CD8-positive, alpha-beta memory T cell (primary cell): ENCODE data around the gene C2orf80. TPM values are rescaled to one million over a fixed set of nuclear protein-coding genes. Genes with fewer than 3 reads are reported as not detected.

Experiments
- CTCF ChIA-PET: fragments of 350-600 bp; sonication (Branson Sonifier 250); formaldehyde crosslinking; loops from one replicate; lab custom pipeline; 2021; ENCODE audit warnings: antibody characterized with exemption; lab: Charles Lee
- POLR2A ChIA-PET: fragments of 350-600 bp; sonication (Branson Sonifier 250); formaldehyde crosslinking; loops from one replicate; lab custom pipeline; 2021; ENCODE audit warnings: antibody characterized with exemption; lab: Charles Lee
- DNase-seq, 5 donors: peaks; one replicate each; pipeline versions ENCODE4 v3.0.0 to v3.0.0-alpha.2; 2020 to 2022; ENCODE audit warnings: mixed read lengths in 1 of 5
- H3K27ac ChIP-seq: one replicate; pipeline ENCODE4 v1.7.0; 2013; ENCODE audit warnings: low read depth, mild to moderate bottlenecking, low read length, moderate library complexity
- H3K27me3 ChIP-seq: 2 replicates; pipeline ENCODE4 v1.7.0; 2013; ENCODE audit warnings: low read length, mild to moderate bottlenecking; ENCODE audit not compliant: insufficient read depth, poor library complexity, severe bottlenecking
- H3K36me3 ChIP-seq: 2 replicates; pipeline ENCODE4 v1.7.0; 2013; ENCODE audit warnings: mild to moderate bottlenecking, low read length, moderate library complexity; ENCODE audit not compliant: insufficient read depth
- H3K4me1 ChIP-seq: 2 replicates; pipeline ENCODE4 v1.7.0; 2013; ENCODE audit warnings: mild to moderate bottlenecking, low read length, moderate library complexity; ENCODE audit not compliant: insufficient read depth
- H3K4me3 ChIP-seq: 2 replicates; pipeline ENCODE4 v1.7.0; 2013; ENCODE audit warnings: mild to moderate bottlenecking, low read length
- H3K9me3 ChIP-seq: 2 replicates; pipeline ENCODE4 v1.7.0; 2013; ENCODE audit warnings: mild to moderate bottlenecking, low read length
- H3K27ac Mint-ChIP-seq, 8 donors: one replicate each; pipeline ENCODE4 v1.8.0; 2020 to 2021; ENCODE audit warnings: mixed read lengths in 8 of 8, mild to moderate bottlenecking in 6 of 8, inconsistent platforms in 3 of 8, moderate library complexity in 3 of 8
- H3K27me3 Mint-ChIP-seq, 2 donors: one replicate each; pipeline ENCODE4 v1.8.0; 2020 to 2021; ENCODE audit warnings: mixed read lengths in 2 of 2, mild to moderate bottlenecking in 1 of 2, moderate library complexity in 1 of 2
- H3K36me3 Mint-ChIP-seq, 3 donors: one replicate each; pipeline ENCODE4 v1.8.0; 2020 to 2021; ENCODE audit warnings: mixed read lengths in 3 of 3, inconsistent platforms in 1 of 3, mild to moderate bottlenecking in 1 of 3
- H3K4me1 Mint-ChIP-seq, 3 donors: one replicate each; pipeline ENCODE4 v1.8.0; 2020 to 2021; ENCODE audit warnings: mixed read lengths in 3 of 3, inconsistent platforms in 1 of 3, mild to moderate bottlenecking in 1 of 3
- H3K4me3 Mint-ChIP-seq, 7 donors: one replicate each; pipeline ENCODE4 v1.8.0; 2020 to 2021; ENCODE audit warnings: mixed read lengths in 7 of 7, mild to moderate bottlenecking in 6 of 7, moderate library complexity in 4 of 7, inconsistent platforms in 2 of 7
- H3K9me3 Mint-ChIP-seq, 5 donors: one replicate each; pipeline ENCODE4 v1.8.0; 2020 to 2022; ENCODE audit warnings: mixed read lengths in 5 of 5, mild to moderate bottlenecking in 3 of 5, moderate library complexity in 2 of 5, inconsistent platforms in 1 of 5
- polyA plus RNA-seq: library from polyadenylated mRNA; unstranded; fragments of 300-500 nt; fragmentation: Illumina TruSeq; gene quantifications from one replicate; pipeline ENCODE4 v1.2.3, GENCODE V29; 2021
- total RNA-seq, 2 experiments: library from RNA; stranded (reverse); gene quantifications; one replicate each; pipeline ENCODE4 v1.2.3, GENCODE V29; 2021

Gene C2orf80
- total and polyA plus RNA-seq, 3 experiments from 2014 or later, result not detected

- H3K4me3 Mint-ChIP-seq, result no peak overlapping the region
- no peak overlapping the region for H3K4me3 ChIP-seq
- H3K9me3 ChIP-seq, result no peaks in the 10 kb centered on the region
- CTCF ChIA-PET, result interaction anchor here (0.6 to 2.4 kb wide), 10 partner anchors 14 to 1767 kb away, joined by 3 to 10 read pairs (median 4); partner anchors contain the start of gene C2orf80
- no peaks in the 10 kb centered on the region for H3K36me3 ChIP-seq
- peak; percentile 21 to 66 (median 37) for DNase-seq
- H3K9me3 Mint-ChIP-seq, result no peaks in the 10 kb centered on the region
- H3K4me1 Mint-ChIP-seq, result peaks cover 4 to 6% (median 4%) of the 10 kb centered on the region in 3 donors
- H3K4me1 ChIP-seq, result no peaks in the 10 kb centered on the region
- peaks cover 7 to 37% of the 10 kb centered on the region in 2 donors for H3K27me3 Mint-ChIP-seq
- peak overlapping the region in 1 of 8 donors; percentile 73 for H3K27ac Mint-ChIP-seq
- H3K27me3 ChIP-seq, result peaks cover 6% of the 10 kb centered on the region
- no peak overlapping the region for H3K27ac ChIP-seq
- POLR2A ChIA-PET, result interaction anchor here (0.7 kb wide), 1 partner anchor 78 kb away, joined by 3 read pairs; no protein-coding TSS in a partner anchor
- no peaks in the 10 kb centered on the region for H3K36me3 Mint-ChIP-seq
Measured at GRCh38 chr2:208175069-208175839, 14.6 kb downstream of the C2orf80 start.

- H3K4me1 Mint-ChIP-seq, result peaks cover 4 to 6% (median 4%) of the 10 kb centered on the region in 3 donors
- H3K9me3 ChIP-seq, result no peaks in the 10 kb centered on the region
- no peaks in the 10 kb centered on the region for H3K4me1 ChIP-seq
- no peaks in the 10 kb centered on the region for H3K9me3 Mint-ChIP-seq
- peaks cover 7 to 44% of the 10 kb centered on the region in 2 donors for H3K27me3 Mint-ChIP-seq
- H3K36me3 ChIP-seq, result no peaks in the 10 kb centered on the region
- ChIA-PET CTCF (interaction anchor here (2.4 kb wide), 1 partner anchor 19 kb away, joined by 10 read pairs; no protein-coding TSS in a partner anchor), POLR2A (no interaction called here)
- H3K27ac ChIP-seq, result no peak overlapping the region
- no peak overlapping the region for H3K4me3 ChIP-seq
- no peak overlapping the region for H3K4me3 Mint-ChIP-seq
- no peak overlapping the region for H3K27ac Mint-ChIP-seq
- no peak for DNase-seq
- no peaks in the 10 kb centered on the region for H3K36me3 Mint-ChIP-seq
- H3K27me3 ChIP-seq, result peaks cover 6% of the 10 kb centered on the region
Measured at GRCh38 chr2:208174144-208174543, 15.7 kb downstream of the C2orf80 start.

GRCh38 chr2:208172125-208172524 lies 17.7 kb downstream of the C2orf80 start:
- peaks cover 7 to 49% of the 10 kb centered on the region in 2 donors for H3K27me3 Mint-ChIP-seq
- Histone ChIP-seq H3K27ac (no peak overlapping the region), H3K4me3 (no peak overlapping the region), H3K9me3 (no peaks in the 10 kb centered on the region), H3K27me3 (peaks cover 6% of the 10 kb centered on the region), H3K36me3 (no peaks in the 10 kb centered on the region), H3K4me1 (no peaks in the 10 kb centered on the region)
- no peaks in the 10 kb centered on the region for H3K9me3 Mint-ChIP-seq
- POLR2A ChIA-PET, result no interaction called here
- CTCF ChIA-PET, result no interaction called here
- no peak overlapping the region for H3K4me3 Mint-ChIP-seq
- peak overlapping the region in 1 of 8 donors; percentile 67 for H3K27ac Mint-ChIP-seq
- no peak for DNase-seq
- no peaks in the 10 kb centered on the region for H3K36me3 Mint-ChIP-seq
- peaks cover 4 to 6% (median 4%) of the 10 kb centered on the region in 3 donors for H3K4me1 Mint-ChIP-seq

GRCh38 chr2:208164951-208165755 lies 24.7 kb downstream of the C2orf80 start:
- no peak overlapping the region for H3K27ac ChIP-seq

GRCh38 chr2:208163489-208163888 lies 26.3 kb downstream of the C2orf80 start, which contains the start of gene CRYGA:
TSS of gene CRYGA (minus strand) at chr2:208163589. CDS start at chr2:208163556, 33 bp downstream.
- H3K36me3 ChIP-seq, result no peaks in the 10 kb centered on the region
- DNase-seq, result no peak
- no peak within 1 kb of the TSS for H3K4me3 Mint-ChIP-seq

More at GRCh38 chr2:208164951-208165755, 24.7 kb downstream of the C2orf80 start:
- Mint-ChIP-seq H3K4me1 (no peaks in the 10 kb centered on the region), H3K27me3 (peaks cover 4 to 30% of the 10 kb centered on the region in 2 donors), H3K9me3 (no peaks in the 10 kb centered on the region), H3K4me3 (no peak overlapping the region), H3K27ac (no peak overlapping the region), H3K36me3 (no peaks in the 10 kb centered on the region)
- no peaks in the 10 kb centered on the region for H3K27me3 ChIP-seq
- H3K4me1 ChIP-seq, result no peaks in the 10 kb centered on the region
- CTCF ChIA-PET, result no interaction called here
- H3K4me3 ChIP-seq, result no peak overlapping the region
- H3K36me3 ChIP-seq, result no peaks in the 10 kb centered on the region
- DNase-seq, result no peak
- POLR2A ChIA-PET, result no interaction called here
- H3K9me3 ChIP-seq, result no peaks in the 10 kb centered on the region

GRCh38 chr2:208156439-208156838 lies 33.4 kb downstream of the C2orf80 start:
- Histone ChIP-seq H3K4me1 (no peaks in the 10 kb centered on the region), H3K4me3 (no peak overlapping the region), H3K27me3 (no peaks in the 10 kb centered on the region), H3K27ac (no peak overlapping the region), H3K9me3 (no peaks in the 10 kb centered on the region), H3K36me3 (no peaks in the 10 kb centered on the region)
- H3K4me3 Mint-ChIP-seq, result no peak overlapping the region
- H3K9me3 Mint-ChIP-seq, result peaks cover 0 to 4% (median 2%) of the 10 kb centered on the region in 5 donors
- ChIA-PET CTCF (interaction anchor here (3.5 kb wide), 1 partner anchor 19 kb away, joined by 10 read pairs; no protein-coding TSS in a partner anchor), POLR2A (interaction anchor here (0.9 kb wide), 1 partner anchor 8 kb away, joined by 3 read pairs; no protein-coding TSS in a partner anchor)
- peaks cover 0 to under 1% (median 0%) of the 10 kb centered on the region in 3 donors for H3K36me3 Mint-ChIP-seq
- DNase-seq, result no peak
- peaks cover 4 to 9% of the 10 kb centered on the region in 2 donors for H3K27me3 Mint-ChIP-seq
- no peak overlapping the region for H3K27ac Mint-ChIP-seq
- H3K4me1 Mint-ChIP-seq, result no peaks in the 10 kb centered on the region

More at GRCh38 chr2:208163489-208163888, 26.3 kb downstream of the C2orf80 start, which contains the start of gene CRYGA:
- H3K27me3 Mint-ChIP-seq, result peaks cover 2 to 19% of the 10 kb centered on the region in 2 donors
- Histone ChIP-seq H3K27ac (no peak within 1 kb of the TSS), H3K4me3 (no peak within 1 kb of the TSS), H3K9me3 (no peaks in the 10 kb centered on the region), H3K4me1 (no peaks in the 10 kb centered on the region), H3K27me3 (no peaks in the 10 kb centered on the region)
- CTCF ChIA-PET, result no interaction called here
- no peaks in the 10 kb centered on the region for H3K9me3 Mint-ChIP-seq
- H3K4me1 Mint-ChIP-seq, result no peaks in the 10 kb centered on the region
- no peaks in the 10 kb centered on the region for H3K36me3 Mint-ChIP-seq
- H3K27ac Mint-ChIP-seq, result no peak within 1 kb of the TSS
- POLR2A ChIA-PET, result no interaction called here

- no peak overlapping the region for H3K27ac ChIP-seq
- Mint-ChIP-seq H3K36me3 (peaks cover 0 to 3% (median 0%) of the 10 kb centered on the region in 3 donors), H3K27me3 (peaks cover 4 to 14% of the 10 kb centered on the region in 2 donors), H3K27ac (no peak overlapping the region), H3K9me3 (peaks cover 0 to 12% (median 10%) of the 10 kb centered on the region in 5 donors), H3K4me3 (no peak overlapping the region), H3K4me1 (no peaks in the 10 kb centered on the region)
- no peak overlapping the region for H3K4me3 ChIP-seq
- CTCF ChIA-PET, result no interaction called here
- DNase-seq, result no peak
- no peaks in the 10 kb centered on the region for H3K36me3 ChIP-seq
- no peaks in the 10 kb centered on the region for H3K27me3 ChIP-seq
- no peaks in the 10 kb centered on the region for H3K9me3 ChIP-seq
- no peaks in the 10 kb centered on the region for H3K4me1 ChIP-seq
- POLR2A ChIA-PET, result no interaction called here
Measured at GRCh38 chr2:208153156-208153555, 36.7 kb downstream of the C2orf80 start.
